ENCODE data around the gene MKRN2OS. TPM values are rescaled to one million over a fixed set of nuclear protein-coding genes. Genes with fewer than 3 reads are reported as not detected.

MKRN2OS gene
- total RNA-seq, 6 donors from 2014 or later, result 0.47 to 1.8 (median 1.00) TPM; not detected in 2

DNA sequence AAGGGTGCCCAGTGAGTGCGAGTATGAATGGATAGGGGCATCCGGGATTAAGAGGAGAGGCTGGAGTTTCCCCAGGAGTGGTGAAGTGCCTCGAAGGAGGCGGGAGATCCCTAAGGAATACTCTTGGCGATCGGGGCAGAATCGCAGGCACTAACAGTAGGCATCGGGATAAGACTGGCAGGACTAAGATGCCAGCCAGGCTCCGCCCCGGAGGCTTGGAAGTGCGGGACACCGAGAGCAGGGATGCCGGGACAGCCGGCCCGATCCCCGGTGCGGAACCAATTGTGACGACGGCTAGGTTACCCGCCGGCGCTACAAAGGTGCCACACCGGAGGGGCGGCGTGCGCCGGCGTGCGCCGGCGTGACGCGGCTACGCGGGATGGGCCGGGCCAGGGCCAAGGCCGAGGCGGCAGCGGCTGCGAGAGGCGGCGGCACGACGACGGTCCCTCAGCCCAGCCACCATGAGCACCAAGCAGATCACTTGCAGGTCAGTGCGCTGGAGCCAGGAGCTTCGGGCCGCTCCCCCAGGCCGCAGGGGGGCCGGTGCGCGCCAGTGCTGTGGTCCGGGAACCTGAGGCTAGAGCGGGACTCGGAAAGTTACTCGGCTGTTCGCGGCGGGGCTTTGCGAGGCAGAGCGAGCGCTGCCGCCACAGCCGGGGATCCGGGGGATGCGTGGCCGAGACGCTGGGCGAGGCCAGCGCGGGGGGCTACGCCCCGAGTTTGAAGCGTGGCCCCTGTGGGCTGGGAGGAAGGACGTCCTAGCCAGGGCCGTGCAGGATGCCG is 11.6 kb upstream of the MKRN2OS start, which contains the start of gene MKRN2:
Gene MKRN2, plus strand, starts transcription at position 398 of the 783 bp plus-strand sequence. Its CDS starts 64 bp downstream, at position 462.
- H3K9me3 ChIP-seq, result no peaks in the 10 kb centered on the region
- TF ChIP-seq POLR2AphosphoS5 (IDR thresholded peaks at IDR 0.05) (peak; percentile 98), POLR2A (IDR thresholded peaks at IDR 0.05) (peak; percentile 34 to 99 (median 96)), EP300 (IDR thresholded peaks at IDR 0.05) (peak in 1 of 4 donors; percentile 69)
- TF ChIP-seq, protein P1, sequence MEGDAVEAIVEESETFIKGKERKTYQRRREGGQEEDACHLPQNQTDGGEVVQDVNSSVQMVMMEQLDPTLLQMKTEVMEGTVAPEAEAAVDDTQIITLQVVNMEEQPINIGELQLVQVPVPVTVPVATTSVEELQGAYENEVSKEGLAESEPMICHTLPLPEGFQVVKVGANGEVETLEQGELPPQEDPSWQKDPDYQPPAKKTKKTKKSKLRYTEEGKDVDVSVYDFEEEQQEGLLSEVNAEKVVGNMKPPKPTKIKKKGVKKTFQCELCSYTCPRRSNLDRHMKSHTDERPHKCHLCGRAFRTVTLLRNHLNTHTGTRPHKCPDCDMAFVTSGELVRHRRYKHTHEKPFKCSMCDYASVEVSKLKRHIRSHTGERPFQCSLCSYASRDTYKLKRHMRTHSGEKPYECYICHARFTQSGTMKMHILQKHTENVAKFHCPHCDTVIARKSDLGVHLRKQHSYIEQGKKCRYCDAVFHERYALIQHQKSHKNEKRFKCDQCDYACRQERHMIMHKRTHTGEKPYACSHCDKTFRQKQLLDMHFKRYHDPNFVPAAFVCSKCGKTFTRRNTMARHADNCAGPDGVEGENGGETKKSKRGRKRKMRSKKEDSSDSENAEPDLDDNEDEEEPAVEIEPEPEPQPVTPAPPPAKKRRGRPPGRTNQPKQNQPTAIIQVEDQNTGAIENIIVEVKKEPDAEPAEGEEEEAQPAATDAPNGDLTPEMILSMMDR (IDR thresholded peaks at IDR 0.05), result peak in 2 of 6 experiments; percentile 9 to 31
- peaks cover 23 to 55% (median 44%) of the 10 kb centered on the region in 4 donors for H3K4me1 ChIP-seq
- peak within 1 kb of the TSS; percentile 42 to 95 (median 80) for H3K4me3 ChIP-seq
- H3K36me3 ChIP-seq, result no peaks in the 10 kb centered on the region
- DNase-seq (peak; percentile 90 to 98), ATAC-seq (ENCODE audit: low FRiP score in 2 of 2) (peak; percentile 98 to 99)
- 0 to 1% methylated on average over 15 to 43 of the region's 77 CpGs for WGBS, 2 donors
- H3K27me3 ChIP-seq, result peaks cover 0 to 2% (median 0%) of the 10 kb centered on the region in 4 donors
- H3K27ac ChIP-seq, result peak within 1 kb of the TSS; percentile 94 to 96 (median 96)

DNA sequence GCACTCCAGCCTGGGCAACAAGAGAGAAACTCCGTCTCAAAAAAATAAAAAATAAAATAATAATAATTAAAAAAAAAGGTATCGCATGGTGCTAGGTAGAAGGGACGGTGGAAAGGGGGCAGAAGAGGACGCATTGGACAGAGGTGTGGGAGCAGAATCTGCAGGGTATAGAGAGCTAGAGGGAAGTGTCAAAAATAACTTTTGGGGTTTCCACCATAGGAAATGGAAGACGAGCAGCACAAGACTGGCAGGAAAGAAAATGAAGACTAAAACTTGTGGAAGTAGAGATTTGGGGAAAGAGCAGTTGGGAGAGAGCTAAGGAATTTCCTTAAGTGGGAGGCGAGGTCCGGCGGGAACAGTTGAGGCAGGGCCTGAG is 11.0 kb upstream of the MKRN2OS start:
- Histone ChIP-seq H3K9me3 (no peaks in the 10 kb centered on the region), H3K4me3 (peak overlapping the region; percentile 42 to 95 (median 80)), H3K27ac (peak overlapping the region; percentile 94 to 96 (median 96)), H3K36me3 (no peaks in the 10 kb centered on the region), H3K27me3 (peaks cover 0 to 2% (median 0%) of the 10 kb centered on the region in 4 donors), H3K4me1 (peaks cover 23 to 55% (median 42%) of the 10 kb centered on the region in 4 donors)
- peak; percentile 10 to 25 for ATAC-seq (ENCODE audit: low FRiP score in 2 of 2)
- WGBS, 2 donors, result 1 to 8% methylated on average over 8 of the region's 8 CpGs
- DNase-seq, result no peak
- TF ChIP-seq, protein P1 (IDR thresholded peaks at IDR 0.05), result no peak

- no peaks in the 10 kb centered on the region for H3K9me3 ChIP-seq
- TF ChIP-seq, protein P1 (IDR thresholded peaks at IDR 0.05), result no peak
- TF ChIP-seq EP300 (IDR thresholded peaks at IDR 0.05), result no peak
- no peak for TF ChIP-seq POLR2AphosphoS5 (IDR thresholded peaks at IDR 0.05)
- no peak for TF ChIP-seq POLR2A (IDR thresholded peaks at IDR 0.05)
- no peaks in the 10 kb centered on the region for H3K36me3 ChIP-seq
- WGBS, 2 donors, result 5% methylated on average over 20 to 26 of the region's 26 CpGs
- H3K4me3 ChIP-seq, result peak overlapping the region; percentile 20 to 46 (median 38)
- H3K27me3 ChIP-seq, result peaks cover 0 to 2% (median 0%) of the 10 kb centered on the region in 4 donors
- DNase-seq, result peak in 1 of 2 donors; percentile 52
- H3K4me1 ChIP-seq, result peaks cover 18 to 36% (median 26%) of the 10 kb centered on the region in 4 donors
- ATAC-seq (ENCODE audit: low FRiP score in 2 of 2), result no peak
- no peak overlapping the region for H3K27ac ChIP-seq
These were observed 8.7 kb upstream of the MKRN2OS start for GRCh38 chr3:12553921-12554391.

DNA sequence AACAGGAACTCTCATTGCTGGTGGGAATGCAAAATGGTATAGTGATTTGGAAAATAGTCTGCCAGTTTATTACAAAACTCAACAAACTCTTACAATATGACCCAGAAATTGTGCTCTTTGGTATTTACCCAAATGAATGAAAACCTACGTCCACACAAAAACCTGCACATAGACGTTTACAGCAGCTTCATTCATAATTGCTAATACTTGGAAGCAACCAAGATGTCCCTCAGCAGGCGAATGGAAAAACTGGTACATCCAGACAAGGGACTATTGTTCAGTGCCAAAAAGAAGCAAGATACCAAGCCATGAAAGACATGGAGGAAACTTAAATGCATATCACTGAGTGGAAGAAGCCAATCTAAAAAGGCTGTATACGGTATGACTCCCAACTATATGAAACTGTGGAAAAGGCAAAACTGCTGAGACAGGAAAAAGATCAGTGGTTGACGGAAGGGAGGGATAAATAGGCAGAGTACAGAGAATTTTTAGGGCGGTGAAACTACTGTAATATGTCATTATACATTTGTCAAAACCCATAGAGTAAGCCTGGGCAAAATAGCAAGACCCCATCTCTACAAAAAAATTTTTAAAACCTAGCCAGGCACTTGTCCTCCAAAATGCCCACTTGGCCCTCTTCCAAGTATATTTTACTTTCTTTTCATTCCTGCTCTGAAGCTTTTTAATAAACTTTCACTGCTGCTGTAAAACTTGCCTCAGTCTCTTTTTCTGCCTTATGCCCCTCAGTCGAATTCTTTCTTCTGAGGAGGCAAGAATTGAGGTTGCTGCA is 4.9 kb upstream of the MKRN2OS start:
- H3K4me3 ChIP-seq, result no peak overlapping the region
- no peak for DNase-seq
- peaks cover 0 to 12% (median 8%) of the 10 kb centered on the region in 4 donors for H3K4me1 ChIP-seq
- TF ChIP-seq POLR2A (IDR thresholded peaks at IDR 0.05) (no peak), POLR2AphosphoS5 (IDR thresholded peaks at IDR 0.05) (no peak), EP300 (IDR thresholded peaks at IDR 0.05) (no peak)
- TF ChIP-seq, protein P1 (IDR thresholded peaks at IDR 0.05), result no peak
- peaks cover 0 to 2% (median 0%) of the 10 kb centered on the region in 4 donors for H3K27me3 ChIP-seq
- no peak overlapping the region for H3K27ac ChIP-seq
- no peaks in the 10 kb centered on the region for H3K36me3 ChIP-seq
- no peak for ATAC-seq (ENCODE audit: low FRiP score in 2 of 2)
- 70 to 76% methylated on average over 7 of the region's 7 CpGs for WGBS, 2 donors
- no peaks in the 10 kb centered on the region for H3K9me3 ChIP-seq

All from upper lobe of left lung (tissue), 6 donors.